Measurements from ENCODE around the gene CHST12.

The CHST12 gene

DNA sequence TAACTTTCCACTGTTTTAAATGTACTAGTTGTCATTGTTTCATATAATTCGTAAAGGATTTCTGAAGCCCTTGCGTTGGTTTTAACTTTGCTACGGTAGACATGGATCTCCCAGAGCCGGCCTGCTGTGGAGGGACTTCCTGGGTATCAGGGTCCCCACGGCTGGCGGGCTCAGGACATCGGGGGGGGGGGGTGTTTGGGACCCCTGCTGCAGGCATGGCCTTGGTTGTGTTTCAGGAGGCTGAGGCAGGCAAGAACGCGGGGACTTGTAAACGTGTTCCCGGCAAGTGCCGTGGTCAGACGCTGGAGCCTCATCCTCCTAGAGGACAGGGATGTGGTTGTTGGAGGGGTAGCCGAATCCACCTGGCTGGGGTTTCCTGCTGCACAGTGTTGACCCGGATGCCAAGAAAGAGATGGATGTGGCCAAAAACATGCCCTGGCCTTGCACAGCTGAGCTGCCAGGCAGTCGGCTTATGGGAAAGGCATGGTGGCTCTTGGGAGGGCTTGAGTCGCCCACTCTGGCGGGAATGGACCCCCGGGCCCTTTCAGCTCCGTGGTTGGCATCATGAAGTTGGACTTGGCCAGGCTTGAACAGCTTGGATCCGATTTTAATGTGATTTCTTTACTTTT lies 21.4 kb upstream of the CHST12 start:
- TF ChIP-seq FOXP2 (optimal IDR thresholded peaks at IDR 0.05; ENCODE audit: borderline replicate concordance, extremely low read depth, extremely low read length, insufficient read depth) (no peak), POLR2AphosphoS5 (IDR thresholded peaks at IDR 0.05; ENCODE audit: low read depth, low read length) (no peak)

DNA sequence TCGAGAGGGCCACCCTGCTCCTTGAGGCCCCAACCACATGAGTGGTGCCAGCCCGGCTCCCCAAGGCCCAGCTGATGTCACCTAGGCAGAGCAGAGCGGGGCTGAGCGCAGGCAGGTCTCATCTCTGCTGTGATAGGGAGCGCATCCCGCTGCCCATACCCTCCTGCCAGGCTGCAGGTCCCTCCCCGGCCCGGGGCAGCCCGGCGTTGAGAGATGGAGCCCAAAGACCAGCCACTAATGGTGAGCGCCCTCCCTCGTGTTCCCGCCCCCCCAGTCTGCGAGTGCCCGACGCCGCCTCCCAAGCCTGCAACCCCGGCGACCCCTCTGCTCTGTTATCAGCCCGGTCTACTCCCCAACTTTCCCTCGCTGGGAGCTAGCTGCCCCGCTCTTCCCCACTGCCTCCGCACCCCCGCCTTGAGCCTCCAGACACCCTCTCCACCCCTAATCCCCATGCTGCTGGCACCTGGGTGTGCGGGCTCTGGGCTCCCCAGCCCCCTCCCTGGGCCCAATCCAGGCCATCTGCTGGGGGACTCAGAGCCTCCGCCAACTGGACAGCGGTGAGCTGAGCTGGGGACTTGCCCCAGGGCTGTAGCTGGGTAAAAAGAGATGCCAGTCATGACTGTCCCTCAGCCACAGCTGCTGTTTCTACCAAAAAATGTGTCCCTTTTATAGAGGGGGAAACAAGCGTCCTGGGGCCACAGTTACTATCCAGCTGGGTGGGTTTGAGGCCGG lies 19.7 kb upstream of the CHST12 start:
- no peak for TF ChIP-seq FOXP2 (optimal IDR thresholded peaks at IDR 0.05; ENCODE audit: borderline replicate concordance, extremely low read depth, extremely low read length, insufficient read depth)
- no peak for TF ChIP-seq TAF1 (IDR thresholded peaks at IDR 0.05; ENCODE audit: borderline replicate concordance, insufficient read depth, low read length)
- TF ChIP-seq SIN3A (IDR thresholded peaks at IDR 0.05; ENCODE audit: borderline replicate concordance, insufficient read depth, low read length): no peak
- no peak for TF ChIP-seq POLR2AphosphoS5 (IDR thresholded peaks at IDR 0.05; ENCODE audit: low read depth, low read length)
- TF ChIP-seq, protein P1, sequence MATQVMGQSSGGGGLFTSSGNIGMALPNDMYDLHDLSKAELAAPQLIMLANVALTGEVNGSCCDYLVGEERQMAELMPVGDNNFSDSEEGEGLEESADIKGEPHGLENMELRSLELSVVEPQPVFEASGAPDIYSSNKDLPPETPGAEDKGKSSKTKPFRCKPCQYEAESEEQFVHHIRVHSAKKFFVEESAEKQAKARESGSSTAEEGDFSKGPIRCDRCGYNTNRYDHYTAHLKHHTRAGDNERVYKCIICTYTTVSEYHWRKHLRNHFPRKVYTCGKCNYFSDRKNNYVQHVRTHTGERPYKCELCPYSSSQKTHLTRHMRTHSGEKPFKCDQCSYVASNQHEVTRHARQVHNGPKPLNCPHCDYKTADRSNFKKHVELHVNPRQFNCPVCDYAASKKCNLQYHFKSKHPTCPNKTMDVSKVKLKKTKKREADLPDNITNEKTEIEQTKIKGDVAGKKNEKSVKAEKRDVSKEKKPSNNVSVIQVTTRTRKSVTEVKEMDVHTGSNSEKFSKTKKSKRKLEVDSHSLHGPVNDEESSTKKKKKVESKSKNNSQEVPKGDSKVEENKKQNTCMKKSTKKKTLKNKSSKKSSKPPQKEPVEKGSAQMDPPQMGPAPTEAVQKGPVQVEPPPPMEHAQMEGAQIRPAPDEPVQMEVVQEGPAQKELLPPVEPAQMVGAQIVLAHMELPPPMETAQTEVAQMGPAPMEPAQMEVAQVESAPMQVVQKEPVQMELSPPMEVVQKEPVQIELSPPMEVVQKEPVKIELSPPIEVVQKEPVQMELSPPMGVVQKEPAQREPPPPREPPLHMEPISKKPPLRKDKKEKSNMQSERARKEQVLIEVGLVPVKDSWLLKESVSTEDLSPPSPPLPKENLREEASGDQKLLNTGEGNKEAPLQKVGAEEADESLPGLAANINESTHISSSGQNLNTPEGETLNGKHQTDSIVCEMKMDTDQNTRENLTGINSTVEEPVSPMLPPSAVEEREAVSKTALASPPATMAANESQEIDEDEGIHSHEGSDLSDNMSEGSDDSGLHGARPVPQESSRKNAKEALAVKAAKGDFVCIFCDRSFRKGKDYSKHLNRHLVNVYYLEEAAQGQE (IDR thresholded peaks at IDR 0.05; ENCODE audit: insufficient read depth in 1 of 2, low read depth in 2 of 2, low read length in 2 of 2): no peak

DNA sequence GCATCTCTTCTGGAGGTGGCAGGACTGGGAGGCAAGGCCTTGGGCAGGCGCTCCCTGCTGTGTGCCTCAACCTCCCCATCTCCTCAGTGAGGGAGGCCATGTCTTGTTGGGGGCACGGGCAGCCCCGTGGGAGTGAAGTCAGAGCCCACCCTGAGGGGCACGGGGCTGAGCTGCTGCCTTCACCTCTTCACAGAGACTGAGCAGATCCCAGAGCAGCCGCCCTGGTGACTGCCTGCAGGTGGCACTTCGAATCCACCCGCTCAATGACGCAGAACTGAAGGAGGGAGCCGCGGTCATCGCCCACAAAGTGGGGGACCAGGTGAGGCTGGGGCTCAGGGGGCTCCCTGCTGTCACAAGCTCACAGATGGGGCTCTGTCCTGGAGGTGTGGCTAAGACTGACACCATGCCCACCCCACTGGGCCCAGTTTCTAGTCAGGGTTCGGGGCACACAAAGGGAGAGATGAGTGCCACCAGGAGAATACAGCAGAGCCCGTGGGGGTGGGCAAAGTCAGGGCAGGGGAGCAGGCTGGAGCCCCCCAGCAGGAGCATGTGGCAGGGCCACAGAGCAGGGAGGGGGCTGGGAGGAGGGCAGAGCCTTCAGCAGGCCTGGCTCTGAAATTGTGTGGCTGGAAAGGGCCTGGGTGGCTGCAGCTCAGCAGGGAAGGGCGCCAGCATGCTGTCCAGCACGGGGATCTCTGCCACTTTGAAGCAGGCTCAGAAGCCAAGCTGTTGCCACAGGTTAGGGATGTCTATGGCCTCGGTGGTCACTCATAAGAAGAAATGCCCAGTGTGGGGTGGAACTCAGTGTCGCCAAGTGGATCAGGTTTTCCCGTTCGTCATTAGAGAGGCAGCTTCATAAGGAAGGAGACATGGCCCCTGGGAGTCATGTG lies 18.8 kb upstream of the CHST12 start:
- TF ChIP-seq POLR2AphosphoS5 (IDR thresholded peaks at IDR 0.05; ENCODE audit: low read depth, low read length) (no peak), TAF1 (IDR thresholded peaks at IDR 0.05; ENCODE audit: borderline replicate concordance, insufficient read depth, low read length) (no peak), SIN3A (IDR thresholded peaks at IDR 0.05; ENCODE audit: borderline replicate concordance, insufficient read depth, low read length) (no peak), FOXP2 (optimal IDR thresholded peaks at IDR 0.05; ENCODE audit: borderline replicate concordance, extremely low read depth, extremely low read length, insufficient read depth) (no peak)
- TF ChIP-seq, protein P1 (IDR thresholded peaks at IDR 0.05; ENCODE audit: insufficient read depth in 1 of 2, low read depth in 2 of 2, low read length in 2 of 2): no peak

DNA sequence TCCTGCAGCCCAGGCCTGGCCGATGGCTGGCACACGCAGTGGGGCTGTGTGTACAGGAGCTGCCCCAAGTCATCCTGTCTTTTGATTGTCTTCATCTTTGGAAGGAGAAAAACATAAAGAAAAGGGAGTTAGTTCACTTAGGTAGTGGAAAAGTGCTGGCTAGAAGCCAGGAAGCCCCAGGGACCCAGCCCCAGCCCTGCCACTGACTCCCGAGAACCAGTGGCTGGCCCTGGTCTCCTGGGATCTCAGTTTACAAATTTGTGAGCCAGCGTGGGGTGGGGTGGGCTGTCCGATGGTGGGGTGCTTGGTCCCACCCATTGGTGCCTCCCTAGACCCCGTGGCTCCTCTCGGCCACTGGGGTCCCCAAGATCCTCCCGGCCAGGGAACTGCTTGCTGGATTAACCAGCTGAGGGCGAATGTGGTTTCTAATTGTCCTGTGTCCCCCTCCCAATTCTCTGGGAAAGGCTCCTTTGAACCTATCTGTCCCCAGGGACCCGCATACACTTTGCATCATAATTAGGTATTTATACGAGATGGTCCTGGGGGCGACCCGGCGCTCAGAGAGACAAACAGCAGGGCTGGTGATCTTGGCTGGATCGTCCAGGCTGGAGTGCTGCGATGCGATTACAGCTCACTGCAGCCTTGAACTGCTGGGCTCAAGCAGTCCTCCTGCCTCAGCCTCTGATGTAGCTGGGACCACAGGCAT lies 16.3 kb upstream of the CHST12 start:
- TF ChIP-seq, protein P1 (IDR thresholded peaks at IDR 0.05; ENCODE audit: insufficient read depth in 1 of 2, low read depth in 2 of 2, low read length in 2 of 2): no peak

DNA sequence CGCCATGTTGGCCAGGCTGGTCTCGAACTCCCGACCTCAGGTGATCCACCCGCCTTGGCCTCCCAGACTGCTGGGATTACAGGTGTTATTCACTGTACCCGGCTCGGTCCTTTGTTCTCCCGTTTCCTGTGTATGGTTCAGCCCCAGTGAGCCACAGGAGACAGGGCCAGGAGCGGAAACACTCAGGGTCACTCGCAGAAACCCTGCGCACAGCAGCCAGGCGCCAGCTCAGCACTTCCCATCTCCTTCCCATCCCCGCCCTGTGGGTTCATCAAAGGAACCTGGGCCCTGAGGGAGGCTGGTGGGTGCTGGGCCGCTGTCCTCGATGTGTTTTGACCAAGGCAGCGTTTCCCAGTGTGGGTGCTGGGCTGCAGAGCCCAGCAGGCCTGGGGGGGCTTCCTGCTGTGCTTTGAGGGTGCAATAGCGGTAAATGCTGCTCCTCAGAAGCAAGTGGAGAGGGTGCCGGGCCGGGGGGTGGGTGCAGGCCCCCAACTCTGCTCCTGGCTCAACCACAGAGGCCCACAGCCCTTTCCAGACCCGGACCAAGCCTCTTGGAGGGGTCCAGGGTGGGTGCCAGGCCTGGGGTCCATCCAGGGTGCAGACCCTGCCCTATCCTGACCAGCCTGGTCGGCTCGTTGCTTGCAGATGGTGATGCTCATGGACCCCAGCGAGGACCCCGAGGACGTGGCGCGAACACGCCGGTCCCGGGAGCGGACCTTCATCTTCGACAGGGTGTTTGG lies 15.3 kb upstream of the CHST12 start:
- TF ChIP-seq FOXP2 (optimal IDR thresholded peaks at IDR 0.05; ENCODE audit: borderline replicate concordance, extremely low read depth, extremely low read length, insufficient read depth) (no peak), TAF1 (IDR thresholded peaks at IDR 0.05; ENCODE audit: borderline replicate concordance, insufficient read depth, low read length) (no peak), POLR2AphosphoS5 (IDR thresholded peaks at IDR 0.05; ENCODE audit: low read depth, low read length) (no peak), SIN3A (IDR thresholded peaks at IDR 0.05; ENCODE audit: borderline replicate concordance, insufficient read depth, low read length) (no peak)
- TF ChIP-seq, protein P1 (IDR thresholded peaks at IDR 0.05; ENCODE audit: insufficient read depth in 1 of 2, low read depth in 2 of 2, low read length in 2 of 2): no peak

Measured in PFSK-1 (cell line).